ENCODE measurements around the gene RAB19. TPM values are rescaled to one million over a fixed set of nuclear protein-coding genes. Genes with fewer than 3 reads are reported as not detected.
"Not testable (repeated sequence)": the region's sequence is repeated elsewhere in the genome, so short reads cannot be mapped to it uniquely, and the experiment has no call there.

Gene RAB19
- total RNA-seq, 2 donors from 2014 or later: not detected

GRCh38 chr7:140441519-140441918, 37.7 kb downstream of the RAB19 start:
- ATAC-seq: no peak
- intact Hi-C loops (cut with DNase I): no loop called here
- no peak for DNase-seq

GRCh38 chr7:140446467-140446866, 42.6 kb downstream of the RAB19 start:
- intact Hi-C loops (cut with DNase I): no loop called here
- DNase-seq (no peak), ATAC-seq (no peak)

- intact Hi-C loops (cut with DNase I): no loop called here
- no peak for ATAC-seq
Measured at GRCh38 chr7:140447841-140448240, 44.0 kb downstream of the RAB19 start.

GRCh38 chr7:140448781-140449480, 45.1 kb downstream of the RAB19 start:
- DNase-seq (no peak), ATAC-seq (no peak)
- intact Hi-C loops (cut with DNase I): no loop called here

More at GRCh38 chr7:140447841-140448240, 44.0 kb downstream of the RAB19 start:
- no peak for DNase-seq

- ATAC-seq (no peak), DNase-seq (no peak)
- intact Hi-C loops (cut with DNase I): no loop called here
Measured at GRCh38 chr7:140451716-140452115, 47.9 kb downstream of the RAB19 start.

GRCh38 chr7:140453273-140453672, 49.4 kb downstream of the RAB19 start:
- no peak for DNase-seq
- no peak for ATAC-seq
- intact Hi-C loops (cut with DNase I): no loop called here

- DNase-seq; intact Hi-C loops (cut with DNase I); ATAC-seq: not testable (repeated sequence)
Measured at GRCh38 chr7:140453785-140454656, 50.2 kb downstream of the RAB19 start.

- no peak for ATAC-seq
- DNase-seq: no peak
- intact Hi-C loops (cut with DNase I): no loop called here
Measured at GRCh38 chr7:140454657-140455015, 50.8 kb downstream of the RAB19 start.

GRCh38 chr7:140455743-140456142, 51.9 kb downstream of the RAB19 start:
- no peak for ATAC-seq
- no peak for DNase-seq
- intact Hi-C loops (cut with DNase I): no loop called here

GRCh38 chr7:140456551-140457051, 52.7 kb downstream of the RAB19 start:
- no peak for ATAC-seq
- intact Hi-C loops (cut with DNase I): no loop called here

GRCh38 chr7:140458201-140458600, 54.3 kb downstream of the RAB19 start:
- no peak for ATAC-seq
- DNase-seq: no peak
- intact Hi-C loops (cut with DNase I): no loop called here

More at GRCh38 chr7:140456551-140457051, 52.7 kb downstream of the RAB19 start:
- no peak for DNase-seq

- ATAC-seq: no peak
- no peak for DNase-seq
- intact Hi-C loops (cut with DNase I): no loop called here
Measured at GRCh38 chr7:140458916-140459315, 55.1 kb downstream of the RAB19 start.

GRCh38 chr7:140463111-140463510, 59.3 kb downstream of the RAB19 start:
- no peak for ATAC-seq
- no peak for DNase-seq

GRCh38 chr7:140475747-140476333, 72.0 kb downstream of the RAB19 start:
- DNase-seq (no peak), ATAC-seq (no peak)
- intact Hi-C loops (cut with DNase I): loop anchor here in 1 of 2 donors (5.0 kb wide), 1 partner anchor 176 kb away; no protein-coding TSS in a partner anchor

More at GRCh38 chr7:140463111-140463510, 59.3 kb downstream of the RAB19 start:
- intact Hi-C loops (cut with DNase I): no loop called here

GRCh38 chr7:140476698-140477261, 72.9 kb downstream of the RAB19 start:
- ATAC-seq: no peak
- intact Hi-C loops (cut with DNase I): loop anchor here in 1 of 2 donors (5.0 kb wide), 1 partner anchor 176 kb away; no protein-coding TSS in a partner anchor
- DNase-seq: no peak
